ENCODE results near the gene SLC34A1. TPM values are rescaled to one million over a fixed set of nuclear protein-coding genes. Genes with fewer than 3 reads are reported as not detected.

SLC34A1 gene
- total and polyA plus RNA-seq, 2 of the 13 experiments (the other 11 are each of a cell fraction or from before 2014, with no cell fraction given): 0.03 to 0.20 TPM

GRCh38 chr5:177351392-177352329, 32.6 kb upstream of the SLC34A1 start, which contains the start of gene LMAN2 (continued):
- TF ChIP-seq, protein P1, sequence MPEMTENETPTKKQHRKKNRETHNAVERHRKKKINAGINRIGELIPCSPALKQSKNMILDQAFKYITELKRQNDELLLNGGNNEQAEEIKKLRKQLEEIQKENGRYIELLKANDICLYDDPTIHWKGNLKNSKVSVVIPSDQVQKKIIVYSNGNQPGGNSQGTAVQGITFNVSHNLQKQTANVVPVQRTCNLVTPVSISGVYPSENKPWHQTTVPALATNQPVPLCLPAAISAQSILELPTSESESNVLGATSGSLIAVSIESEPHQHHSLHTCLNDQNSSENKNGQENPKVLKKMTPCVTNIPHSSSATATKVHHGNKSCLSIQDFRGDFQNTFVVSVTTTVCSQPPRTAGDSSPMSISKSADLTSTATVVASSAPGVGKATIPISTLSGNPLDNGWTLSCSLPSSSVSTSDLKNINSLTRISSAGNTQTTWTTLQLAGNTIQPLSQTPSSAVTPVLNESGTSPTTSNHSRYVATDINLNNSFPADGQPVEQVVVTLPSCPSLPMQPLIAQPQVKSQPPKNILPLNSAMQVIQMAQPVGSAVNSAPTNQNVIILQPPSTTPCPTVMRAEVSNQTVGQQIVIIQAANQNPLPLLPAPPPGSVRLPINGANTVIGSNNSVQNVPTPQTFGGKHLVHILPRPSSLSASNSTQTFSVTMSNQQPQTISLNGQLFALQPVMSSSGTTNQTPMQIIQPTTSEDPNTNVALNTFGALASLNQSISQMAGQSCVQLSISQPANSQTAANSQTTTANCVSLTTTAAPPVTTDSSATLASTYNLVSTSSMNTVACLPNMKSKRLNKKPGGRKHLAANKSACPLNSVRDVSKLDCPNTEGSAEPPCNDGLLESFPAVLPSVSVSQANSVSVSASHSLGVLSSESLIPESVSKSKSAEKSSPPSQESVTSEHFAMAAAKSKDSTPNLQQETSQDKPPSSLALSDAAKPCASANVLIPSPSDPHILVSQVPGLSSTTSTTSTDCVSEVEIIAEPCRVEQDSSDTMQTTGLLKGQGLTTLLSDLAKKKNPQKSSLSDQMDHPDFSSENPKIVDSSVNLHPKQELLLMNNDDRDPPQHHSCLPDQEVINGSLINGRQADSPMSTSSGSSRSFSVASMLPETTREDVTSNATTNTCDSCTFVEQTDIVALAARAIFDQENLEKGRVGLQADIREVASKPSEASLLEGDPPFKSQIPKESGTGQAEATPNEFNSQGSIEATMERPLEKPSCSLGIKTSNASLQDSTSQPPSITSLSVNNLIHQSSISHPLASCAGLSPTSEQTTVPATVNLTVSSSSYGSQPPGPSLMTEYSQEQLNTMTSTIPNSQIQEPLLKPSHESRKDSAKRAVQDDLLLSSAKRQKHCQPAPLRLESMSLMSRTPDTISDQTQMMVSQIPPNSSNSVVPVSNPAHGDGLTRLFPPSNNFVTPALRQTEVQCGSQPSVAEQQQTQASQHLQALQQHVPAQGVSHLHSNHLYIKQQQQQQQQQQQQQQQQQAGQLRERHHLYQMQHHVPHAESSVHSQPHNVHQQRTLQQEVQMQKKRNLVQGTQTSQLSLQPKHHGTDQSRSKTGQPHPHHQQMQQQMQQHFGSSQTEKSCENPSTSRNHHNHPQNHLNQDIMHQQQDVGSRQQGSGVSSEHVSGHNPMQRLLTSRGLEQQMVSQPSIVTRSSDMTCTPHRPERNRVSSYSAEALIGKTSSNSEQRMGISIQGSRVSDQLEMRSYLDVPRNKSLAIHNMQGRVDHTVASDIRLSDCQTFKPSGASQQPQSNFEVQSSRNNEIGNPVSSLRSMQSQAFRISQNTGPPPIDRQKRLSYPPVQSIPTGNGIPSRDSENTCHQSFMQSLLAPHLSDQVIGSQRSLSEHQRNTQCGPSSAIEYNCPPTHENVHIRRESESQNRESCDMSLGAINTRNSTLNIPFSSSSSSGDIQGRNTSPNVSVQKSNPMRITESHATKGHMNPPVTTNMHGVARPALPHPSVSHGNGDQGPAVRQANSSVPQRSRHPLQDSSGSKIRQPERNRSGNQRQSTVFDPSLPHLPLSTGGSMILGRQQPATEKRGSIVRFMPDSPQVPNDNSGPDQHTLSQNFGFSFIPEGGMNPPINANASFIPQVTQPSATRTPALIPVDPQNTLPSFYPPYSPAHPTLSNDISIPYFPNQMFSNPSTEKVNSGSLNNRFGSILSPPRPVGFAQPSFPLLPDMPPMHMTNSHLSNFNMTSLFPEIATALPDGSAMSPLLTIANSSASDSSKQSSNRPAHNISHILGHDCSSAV (CRISPR knock-in tag; IDR thresholded peaks at IDR 0.05; ENCODE audit: borderline replicate concordance): no peak
- TF ChIP-seq ZNF180 (CRISPR knock-in tag; IDR thresholded peaks at IDR 0.05; ENCODE audit: borderline replicate concordance, low read depth) (no peak), GLI4 (CRISPR knock-in tag; IDR thresholded peaks at IDR 0.05; ENCODE audit: borderline replicate concordance) (no peak), ZNF678 (CRISPR knock-in tag; IDR thresholded peaks at IDR 0.05) (no peak), JUN (CRISPR knock-in tag; IDR thresholded peaks at IDR 0.05) (no peak), PHF5A (CRISPR knock-in tag; IDR thresholded peaks at IDR 0.05; ENCODE audit: low read depth, unreplicated experiment) (peak; percentile 39), NFIC (IDR thresholded peaks at IDR 0.05; ENCODE audit: low read length) (no peak), ZSCAN20 (CRISPR knock-in tag; IDR thresholded peaks at IDR 0.05; ENCODE audit: borderline replicate concordance) (no peak), REL (CRISPR knock-in tag; conservative IDR thresholded peaks at IDR 0.05) (no peak), BCL6 (CRISPR knock-in tag; IDR thresholded peaks at IDR 0.05) (no peak), ZNF12 (CRISPR knock-in tag; IDR thresholded peaks at IDR 0.05) (no peak), ZNF354B (CRISPR knock-in tag; IDR thresholded peaks at IDR 0.05) (no peak), ZNF136 (CRISPR knock-in tag; IDR thresholded peaks at IDR 0.05; ENCODE audit: low read depth) (no peak; the same call in 1 of the 2 replicates), HOXA9 (CRISPR knock-in tag; IDR thresholded peaks at IDR 0.05; ENCODE audit: borderline replicate concordance) (no peak), ZNF737 (CRISPR knock-in tag; IDR thresholded peaks at IDR 0.05; ENCODE audit: borderline replicate concordance) (no peak), PITX1 (CRISPR knock-in tag; IDR thresholded peaks at IDR 0.05) (no peak), ELF4 (CRISPR knock-in tag; IDR thresholded peaks at IDR 0.05; ENCODE audit: borderline replicate concordance) (peak; percentile 99), ZBTB8A (CRISPR knock-in tag; IDR thresholded peaks at IDR 0.05; ENCODE audit: borderline replicate concordance, low read depth) (no peak)
- TF ChIP-seq, protein P2, sequence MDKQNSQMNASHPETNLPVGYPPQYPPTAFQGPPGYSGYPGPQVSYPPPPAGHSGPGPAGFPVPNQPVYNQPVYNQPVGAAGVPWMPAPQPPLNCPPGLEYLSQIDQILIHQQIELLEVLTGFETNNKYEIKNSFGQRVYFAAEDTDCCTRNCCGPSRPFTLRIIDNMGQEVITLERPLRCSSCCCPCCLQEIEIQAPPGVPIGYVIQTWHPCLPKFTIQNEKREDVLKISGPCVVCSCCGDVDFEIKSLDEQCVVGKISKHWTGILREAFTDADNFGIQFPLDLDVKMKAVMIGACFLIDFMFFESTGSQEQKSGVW (CRISPR knock-in tag; IDR thresholded peaks at IDR 0.05; ENCODE audit: borderline replicate concordance): no peak
- TF ChIP-seq, protein P3, sequence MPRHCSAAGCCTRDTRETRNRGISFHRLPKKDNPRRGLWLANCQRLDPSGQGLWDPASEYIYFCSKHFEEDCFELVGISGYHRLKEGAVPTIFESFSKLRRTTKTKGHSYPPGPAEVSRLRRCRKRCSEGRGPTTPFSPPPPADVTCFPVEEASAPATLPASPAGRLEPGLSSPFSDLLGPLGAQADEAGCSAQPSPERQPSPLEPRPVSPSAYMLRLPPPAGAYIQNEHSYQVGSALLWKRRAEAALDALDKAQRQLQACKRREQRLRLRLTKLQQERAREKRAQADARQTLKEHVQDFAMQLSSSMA (CRISPR knock-in tag; IDR thresholded peaks at IDR 0.05): no peak
